Fibroblast of lung (primary cell): Measurements from ENCODE around the gene OR56A1. TPM values are rescaled to one million over a fixed set of nuclear protein-coding genes. Genes with fewer than 3 reads are reported as not detected.

Experiments
- DNase-seq, 2 donors: peaks; one replicate each; pipeline versions ENCODE4 v3.0.0 to v3.0.0-alpha.2; 2010; ENCODE audit warnings: low read depth in 2 of 2
- H2AFZ ChIP-seq: 2 replicates; pipeline ENCODE4 v1.5.1; 2012; ENCODE audit warnings: low read length, control low read depth, inconsistent platforms
- H3K27ac ChIP-seq: 2 replicates; pipeline ENCODE4 v1.5.1; 2011; ENCODE audit warnings: low read length, control low read depth; ENCODE audit not compliant: insufficient read depth
- H3K27me3 ChIP-seq: 2 replicates; pipeline ENCODE4 v1.5.1; 2011; ENCODE audit warnings: mild to moderate bottlenecking, low read length; ENCODE audit not compliant: control insufficient read depth, insufficient read depth
- H3K36me3 ChIP-seq: 2 replicates; pipeline ENCODE4 v1.5.1; 2011; ENCODE audit warnings: low read length; ENCODE audit not compliant: control insufficient read depth, insufficient read depth
- H3K4me1 ChIP-seq: 2 replicates; pipeline ENCODE4 v1.5.1; 2011; ENCODE audit warnings: low read length; ENCODE audit not compliant: control insufficient read depth, insufficient read depth; ENCODE audit errors: extremely low read depth
- H3K4me2 ChIP-seq: 2 replicates; pipeline ENCODE4 v1.5.1; 2011; ENCODE audit warnings: low read length, control low read depth; ENCODE audit not compliant: insufficient read depth; ENCODE audit errors: extremely low read depth
- H3K4me3 ChIP-seq, 4 experiments: fragments of 200-600 bp in 1 of 4; sonication (generic) in 1 of 4; replicated peaks in 1 of 4; 2 replicates each; pipeline ENCODE4 v1.5.1; 2011 to 2016; ENCODE audit warnings: low read length in 4 of 4, low read depth in 3 of 4, mild to moderate bottlenecking in 3 of 4, control low read depth in 2 of 4, inconsistent platforms in 1 of 4, mixed read lengths in 1 of 4; ENCODE audit not compliant: insufficient read depth in 1 of 4; ENCODE audit errors: control extremely low read depth in 1 of 4
- H3K79me2 ChIP-seq: 2 replicates; pipeline ENCODE4 v1.5.1; 2012; ENCODE audit warnings: mild to moderate bottlenecking, low read length, inconsistent platforms; ENCODE audit not compliant: control insufficient read depth, insufficient read depth
- H3K9ac ChIP-seq: 2 replicates; pipeline ENCODE4 v1.5.1; 2011; ENCODE audit warnings: mild to moderate bottlenecking, low read length, control low read depth; ENCODE audit not compliant: insufficient read depth
- H3K9me3 ChIP-seq: 2 replicates; pipeline ENCODE4 v1.5.1; 2012; ENCODE audit warnings: low read depth, low read length; ENCODE audit not compliant: control insufficient read depth, insufficient read depth
- H4K20me1 ChIP-seq: 2 replicates; pipeline ENCODE4 v1.5.1; 2011; ENCODE audit warnings: low read length; ENCODE audit not compliant: control insufficient read depth, insufficient read depth; ENCODE audit errors: extremely low read depth
- EZH2 ChIP-seq: IDR thresholded peaks from 2 replicates; pipeline ENCODE4 v1.5.1; 2012; ENCODE audit warnings: low read length, control low read depth, mild to moderate bottlenecking; ENCODE audit errors: missing control alignments
- polyA plus RNA-seq, 2 donors: library from polyadenylated mRNA; depleted of rRNA in 1 of 2; stranded (reverse) in 1 of 2; unstranded in 1 of 2; fragments of >200 nt; gene quantifications; 2 replicates each; pipeline ENCODE4 v1.2.1, GENCODE V29; 2011 to 2012; ENCODE audit warnings: missing spikeins in 1 of 2
- total RNA-seq: library from RNA; depleted of rRNA; stranded (reverse); fragments of >200 nt; gene quantifications from 2 replicates; pipeline ENCODE4 v1.2.1, GENCODE V29; 2014
- TF ChIP-seq, protein P1 (sequence below), 2 donors: IDR thresholded peaks in 1 of 2; conservative IDR thresholded peaks in 1 of 2; 1 replicate in 1 of 2; 2 replicates in 1 of 2; pipeline ENCODE4 v1.5.1; 2011 to 2012; ENCODE audit warnings: low read length in 2 of 2, control low read depth in 1 of 2, inconsistent platforms in 1 of 2, low read depth in 1 of 2, mild to moderate bottlenecking in 1 of 2

The OR56A1 gene
- total and polyA plus RNA-seq, 2 donors (not counting 1 experiment from before 2014, with no cell fraction given) = not detected

- Histone ChIP-seq H3K27ac (no peak within 1 kb of the TSS), H3K4me1 (no peaks in the 10 kb centered on the region), H3K9me3 (no peaks in the 10 kb centered on the region), H2AFZ (no peak within 1 kb of the TSS), H3K4me2 (no peak within 1 kb of the TSS), H3K9ac (no peak within 1 kb of the TSS), H3K79me2 (no peaks in the 10 kb centered on the region), H3K27me3 (no peaks in the 10 kb centered on the region), H3K36me3 (no peaks in the 10 kb centered on the region), H4K20me1 (no peaks in the 10 kb centered on the region), H3K4me3 (no peak within 1 kb of the TSS)
- TF ChIP-seq EZH2 = no peak
- TF ChIP-seq, protein P1, sequence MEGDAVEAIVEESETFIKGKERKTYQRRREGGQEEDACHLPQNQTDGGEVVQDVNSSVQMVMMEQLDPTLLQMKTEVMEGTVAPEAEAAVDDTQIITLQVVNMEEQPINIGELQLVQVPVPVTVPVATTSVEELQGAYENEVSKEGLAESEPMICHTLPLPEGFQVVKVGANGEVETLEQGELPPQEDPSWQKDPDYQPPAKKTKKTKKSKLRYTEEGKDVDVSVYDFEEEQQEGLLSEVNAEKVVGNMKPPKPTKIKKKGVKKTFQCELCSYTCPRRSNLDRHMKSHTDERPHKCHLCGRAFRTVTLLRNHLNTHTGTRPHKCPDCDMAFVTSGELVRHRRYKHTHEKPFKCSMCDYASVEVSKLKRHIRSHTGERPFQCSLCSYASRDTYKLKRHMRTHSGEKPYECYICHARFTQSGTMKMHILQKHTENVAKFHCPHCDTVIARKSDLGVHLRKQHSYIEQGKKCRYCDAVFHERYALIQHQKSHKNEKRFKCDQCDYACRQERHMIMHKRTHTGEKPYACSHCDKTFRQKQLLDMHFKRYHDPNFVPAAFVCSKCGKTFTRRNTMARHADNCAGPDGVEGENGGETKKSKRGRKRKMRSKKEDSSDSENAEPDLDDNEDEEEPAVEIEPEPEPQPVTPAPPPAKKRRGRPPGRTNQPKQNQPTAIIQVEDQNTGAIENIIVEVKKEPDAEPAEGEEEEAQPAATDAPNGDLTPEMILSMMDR (conservative IDR thresholded peaks at IDR 0.05 in 1 of 2, IDR thresholded peaks at IDR 0.05 in 1 of 2; ENCODE audit: low read depth in 1 of 2, low read length in 2 of 2) = no peak
- no peak for DNase-seq
Measured at GRCh38 chr11:6006846-6007245, 23.7 kb downstream of the OR56A1 start, which contains the start of gene OR56A4. Gene OR56A4, minus strand, starts transcription at chr11:6006946. Its CDS starts 3,954 bp downstream, at chr11:6002992.

DNA sequence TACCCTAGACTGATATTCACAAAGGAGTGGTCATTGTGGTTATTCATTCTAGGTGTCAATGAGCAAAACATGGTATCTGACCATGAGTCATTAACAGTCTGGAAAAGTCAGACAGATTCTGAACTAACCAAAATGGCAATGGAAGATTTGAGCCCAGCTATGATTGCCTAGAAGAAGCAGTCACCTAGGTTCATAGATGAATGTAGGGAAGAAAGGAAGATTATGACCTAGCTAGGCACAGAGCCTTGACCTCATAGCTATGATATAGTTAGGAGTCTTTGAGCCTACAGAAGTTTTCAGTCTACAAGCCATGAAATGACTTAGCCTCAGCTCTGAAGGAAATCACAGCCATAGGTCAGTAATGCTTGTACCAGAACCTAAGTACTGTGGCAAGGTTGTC is 24.2 kb downstream of the OR56A1 start:
- TF ChIP-seq EZH2 = no peak
- TF ChIP-seq, protein P1 (conservative IDR thresholded peaks at IDR 0.05 in 1 of 2, IDR thresholded peaks at IDR 0.05 in 1 of 2; ENCODE audit: low read depth in 1 of 2, low read length in 2 of 2) = no peak
- no peaks in the 10 kb centered on the region for H4K20me1 ChIP-seq
- no peak overlapping the region for H2AFZ ChIP-seq
- H3K4me1 ChIP-seq = no peaks in the 10 kb centered on the region
- H3K27ac ChIP-seq = no peak overlapping the region
- H3K4me2 ChIP-seq = no peak overlapping the region
- no peak overlapping the region for H3K9ac ChIP-seq
- H3K27me3 ChIP-seq = no peaks in the 10 kb centered on the region
- H3K4me3 ChIP-seq = no peak overlapping the region
- DNase-seq = no peak
- H3K79me2 ChIP-seq = no peaks in the 10 kb centered on the region
- H3K36me3 ChIP-seq = no peaks in the 10 kb centered on the region
- no peaks in the 10 kb centered on the region for H3K9me3 ChIP-seq

DNA sequence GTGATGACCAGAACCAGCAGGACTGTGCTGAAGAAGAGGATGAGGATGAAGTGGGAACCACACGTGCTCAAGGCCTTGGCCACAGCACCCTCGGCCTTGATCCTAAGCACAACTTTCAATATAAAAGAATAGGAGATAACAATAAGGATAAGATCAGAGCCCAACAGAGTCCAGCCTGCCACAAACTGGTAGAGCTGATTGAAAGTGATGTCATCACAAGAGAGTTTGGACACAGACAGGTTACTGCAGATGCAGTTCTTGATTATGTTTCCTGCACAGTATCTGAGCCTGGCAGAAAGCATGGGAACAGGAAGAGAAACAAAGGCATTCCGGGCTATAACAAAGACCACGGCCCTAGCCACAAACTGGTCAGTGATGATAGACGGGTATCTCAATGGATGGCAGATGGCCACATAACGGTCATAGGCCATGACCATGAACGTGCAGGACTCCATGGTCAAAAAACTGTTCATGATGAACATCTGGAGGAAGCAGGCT is 28.3 kb downstream of the OR56A1 start:
- DNase-seq = no peak
- H3K9me3 ChIP-seq = no peaks in the 10 kb centered on the region
- no peaks in the 10 kb centered on the region for H3K36me3 ChIP-seq
- H4K20me1 ChIP-seq = no peaks in the 10 kb centered on the region
- H3K27ac ChIP-seq = no peak overlapping the region
- no peak overlapping the region for H3K4me3 ChIP-seq
- H3K4me2 ChIP-seq = no peak overlapping the region
- no peak overlapping the region for H2AFZ ChIP-seq
- H3K9ac ChIP-seq = no peak overlapping the region
- TF ChIP-seq EZH2 = no peak
- TF ChIP-seq, protein P1 (conservative IDR thresholded peaks at IDR 0.05 in 1 of 2, IDR thresholded peaks at IDR 0.05 in 1 of 2; ENCODE audit: low read depth in 1 of 2, low read length in 2 of 2) = no peak
- no peaks in the 10 kb centered on the region for H3K4me1 ChIP-seq
- H3K27me3 ChIP-seq = no peaks in the 10 kb centered on the region
- H3K79me2 ChIP-seq = no peaks in the 10 kb centered on the region
